ENCODE data around the gene R3HDM1.

Gene R3HDM1

GRCh38 chr2:135742325-135742757, 211.1 kb downstream of the R3HDM1 start:
- TF ChIP-seq CTCF (IDR thresholded peaks at IDR 0.05; ENCODE audit: insufficient read depth, low read depth, low read length, missing control alignments) = no peak
- peak overlapping the region; percentile 81 for H3K4me3 ChIP-seq (ENCODE audit: low read length)
- DNase-seq (ENCODE audit: low read depth) = peak; percentile 74

- no peak for DNase-seq (ENCODE audit: low read depth)
These were observed 212.6 kb downstream of the R3HDM1 start for GRCh38 chr2:135743860-135744259.

GRCh38 chr2:135744760-135745314, 213.6 kb downstream of the R3HDM1 start:
- DNase-seq (ENCODE audit: low read depth) = peak; percentile 88
- peak; percentile 59 for TF ChIP-seq CTCF (IDR thresholded peaks at IDR 0.05; ENCODE audit: insufficient read depth, low read depth, low read length, missing control alignments)
- H3K4me3 ChIP-seq (ENCODE audit: low read length) = no peak overlapping the region

More at GRCh38 chr2:135743860-135744259, 212.6 kb downstream of the R3HDM1 start:
- no peak for TF ChIP-seq CTCF (IDR thresholded peaks at IDR 0.05; ENCODE audit: insufficient read depth, low read depth, low read length, missing control alignments)
- peak overlapping the region; percentile 81 for H3K4me3 ChIP-seq (ENCODE audit: low read length)

GRCh38 chr2:135745545-135745944, 214.3 kb downstream of the R3HDM1 start:
- peak; percentile 43 for DNase-seq (ENCODE audit: low read depth)
- TF ChIP-seq CTCF (IDR thresholded peaks at IDR 0.05; ENCODE audit: insufficient read depth, low read depth, low read length, missing control alignments) = no peak
- no peak overlapping the region for H3K4me3 ChIP-seq (ENCODE audit: low read length)

- H3K4me3 ChIP-seq (ENCODE audit: low read length) = no peak overlapping the region
- DNase-seq (ENCODE audit: low read depth) = no peak
- TF ChIP-seq CTCF (IDR thresholded peaks at IDR 0.05; ENCODE audit: insufficient read depth, low read depth, low read length, missing control alignments) = no peak
These were observed 224.3 kb downstream of the R3HDM1 start for GRCh38 chr2:135755573-135755972.

- no peak for DNase-seq (ENCODE audit: low read depth)
- no peak overlapping the region for H3K4me3 ChIP-seq (ENCODE audit: low read length)
- no peak for TF ChIP-seq CTCF (IDR thresholded peaks at IDR 0.05; ENCODE audit: insufficient read depth, low read depth, low read length, missing control alignments)
These were observed 225.4 kb downstream of the R3HDM1 start for GRCh38 chr2:135756692-135757091.

GRCh38 chr2:135762022-135762421, 230.7 kb downstream of the R3HDM1 start:
- H3K4me3 ChIP-seq (ENCODE audit: low read length) = no peak overlapping the region
- no peak for DNase-seq (ENCODE audit: low read depth)
- TF ChIP-seq CTCF (IDR thresholded peaks at IDR 0.05; ENCODE audit: insufficient read depth, low read depth, low read length, missing control alignments) = no peak

Measured in epithelial cell of esophagus (primary cell).